Measurements from ENCODE around the gene GMNC.

GMNC gene

GRCh38 chr3:190865419-190865818 lies 2.9 kb upstream of the GMNC start:
- Mint-ChIP-seq H3K4me3 (no peak overlapping the region), H3K27me3 (peaks cover 37% of the 10 kb centered on the region), H3K36me3 (no peaks in the 10 kb centered on the region), H3K27ac (no peak overlapping the region), H3K4me1 (peaks cover 10% of the 10 kb centered on the region), H3K9me3 (no peaks in the 10 kb centered on the region)

- Mint-ChIP-seq H3K9me3 (no peaks in the 10 kb centered on the region), H3K27me3 (peaks cover 44% of the 10 kb centered on the region), H3K36me3 (no peaks in the 10 kb centered on the region), H3K27ac (no peak overlapping the region), H3K4me1 (peaks cover 10% of the 10 kb centered on the region), H3K4me3 (no peak overlapping the region)
Observed at GRCh38 chr3:190864002-190864401, 1.5 kb upstream of the GMNC start.

- Mint-ChIP-seq H3K9me3 (no peaks in the 10 kb centered on the region), H3K4me3 (no peak overlapping the region), H3K27me3 (peaks cover 45% of the 10 kb centered on the region), H3K36me3 (no peaks in the 10 kb centered on the region), H3K27ac (no peak overlapping the region), H3K4me1 (peaks cover 10% of the 10 kb centered on the region)
Observed at GRCh38 chr3:190863119-190863465, 598 bp upstream of the GMNC start.

- Mint-ChIP-seq H3K27ac (no peak overlapping the region), H3K4me1 (peaks cover 10% of the 10 kb centered on the region), H3K9me3 (no peaks in the 10 kb centered on the region), H3K27me3 (peaks cover 36% of the 10 kb centered on the region), H3K36me3 (no peaks in the 10 kb centered on the region), H3K4me3 (no peak overlapping the region)
Observed at GRCh38 chr3:190860521-190860920, 2.0 kb downstream of the GMNC start.

GRCh38 chr3:190855151-190855550 lies 7.3 kb downstream of the GMNC start:
- Mint-ChIP-seq H3K27ac (no peak overlapping the region), H3K4me3 (no peak overlapping the region), H3K36me3 (no peaks in the 10 kb centered on the region), H3K4me1 (no peaks in the 10 kb centered on the region), H3K27me3 (peaks cover 7% of the 10 kb centered on the region), H3K9me3 (peaks cover 7% of the 10 kb centered on the region)

GRCh38 chr3:190854062-190854461 lies 8.4 kb downstream of the GMNC start:
- Mint-ChIP-seq H3K27ac (no peak overlapping the region), H3K4me1 (no peaks in the 10 kb centered on the region), H3K9me3 (peaks cover 7% of the 10 kb centered on the region), H3K36me3 (no peaks in the 10 kb centered on the region), H3K4me3 (no peak overlapping the region), H3K27me3 (peaks cover 2% of the 10 kb centered on the region)

GRCh38 chr3:190853464-190853863 lies 9.0 kb downstream of the GMNC start:
- H3K27me3 Mint-ChIP-seq = no peaks in the 10 kb centered on the region
- H3K4me3 Mint-ChIP-seq = no peak overlapping the region
- H3K36me3 Mint-ChIP-seq = no peaks in the 10 kb centered on the region
- no peak overlapping the region for H3K27ac Mint-ChIP-seq
- H3K9me3 Mint-ChIP-seq = peaks cover 7% of the 10 kb centered on the region
- no peaks in the 10 kb centered on the region for H3K4me1 Mint-ChIP-seq

GRCh38 chr3:190849607-190850006 lies 12.9 kb downstream of the GMNC start:
- Mint-ChIP-seq H3K9me3 (peaks cover 2% of the 10 kb centered on the region), H3K27me3 (no peaks in the 10 kb centered on the region), H3K4me3 (no peak overlapping the region), H3K36me3 (no peaks in the 10 kb centered on the region), H3K4me1 (no peaks in the 10 kb centered on the region), H3K27ac (no peak overlapping the region)

GRCh38 chr3:190848870-190849269 lies 13.6 kb downstream of the GMNC start:
- Mint-ChIP-seq H3K4me3 (no peak overlapping the region), H3K27me3 (no peaks in the 10 kb centered on the region), H3K36me3 (no peaks in the 10 kb centered on the region), H3K4me1 (no peaks in the 10 kb centered on the region), H3K9me3 (no peaks in the 10 kb centered on the region), H3K27ac (no peak overlapping the region)

GRCh38 chr3:190847436-190847835 lies 15.1 kb downstream of the GMNC start:
- no peaks in the 10 kb centered on the region for H3K4me1 Mint-ChIP-seq
- H3K4me3 Mint-ChIP-seq = no peak overlapping the region
- H3K9me3 Mint-ChIP-seq = no peaks in the 10 kb centered on the region
- no peaks in the 10 kb centered on the region for H3K36me3 Mint-ChIP-seq
- no peaks in the 10 kb centered on the region for H3K27me3 Mint-ChIP-seq
- no peak overlapping the region for H3K27ac Mint-ChIP-seq

GRCh38 chr3:190840146-190840545 lies 22.3 kb downstream of the GMNC start:
- Mint-ChIP-seq H3K27ac (no peak overlapping the region), H3K9me3 (no peaks in the 10 kb centered on the region), H3K27me3 (no peaks in the 10 kb centered on the region), H3K4me1 (no peaks in the 10 kb centered on the region), H3K36me3 (no peaks in the 10 kb centered on the region), H3K4me3 (no peak overlapping the region)

GRCh38 chr3:190831225-190831624 lies 31.3 kb downstream of the GMNC start:
- H3K36me3 Mint-ChIP-seq = no peaks in the 10 kb centered on the region
- H3K27ac Mint-ChIP-seq = no peak overlapping the region
- no peaks in the 10 kb centered on the region for H3K27me3 Mint-ChIP-seq
- no peaks in the 10 kb centered on the region for H3K9me3 Mint-ChIP-seq
- no peak overlapping the region for H3K4me3 Mint-ChIP-seq
- H3K4me1 Mint-ChIP-seq = no peaks in the 10 kb centered on the region

GRCh38 chr3:190830031-190830430 lies 32.5 kb downstream of the GMNC start:
- no peaks in the 10 kb centered on the region for H3K27me3 Mint-ChIP-seq
- H3K4me1 Mint-ChIP-seq = no peaks in the 10 kb centered on the region
- H3K27ac Mint-ChIP-seq = no peak overlapping the region
- H3K36me3 Mint-ChIP-seq = no peaks in the 10 kb centered on the region
- no peak overlapping the region for H3K4me3 Mint-ChIP-seq
- no peaks in the 10 kb centered on the region for H3K9me3 Mint-ChIP-seq

GRCh38 chr3:190826018-190826417 lies 36.5 kb downstream of the GMNC start:
- no peak overlapping the region for H3K27ac Mint-ChIP-seq
- H3K36me3 Mint-ChIP-seq = no peaks in the 10 kb centered on the region
- peaks cover 2% of the 10 kb centered on the region for H3K27me3 Mint-ChIP-seq
- H3K9me3 Mint-ChIP-seq = no peaks in the 10 kb centered on the region
- H3K4me3 Mint-ChIP-seq = no peak overlapping the region
- no peaks in the 10 kb centered on the region for H3K4me1 Mint-ChIP-seq

- Mint-ChIP-seq H3K36me3 (no peaks in the 10 kb centered on the region), H3K4me1 (no peaks in the 10 kb centered on the region), H3K27me3 (peaks cover 2% of the 10 kb centered on the region), H3K4me3 (no peak overlapping the region), H3K27ac (no peak overlapping the region), H3K9me3 (no peaks in the 10 kb centered on the region)
Observed at GRCh38 chr3:190825386-190826016, 37.0 kb downstream of the GMNC start.

- Mint-ChIP-seq H3K4me3 (no peak overlapping the region), H3K4me1 (no peaks in the 10 kb centered on the region), H3K36me3 (no peaks in the 10 kb centered on the region), H3K9me3 (peaks cover 2% of the 10 kb centered on the region), H3K27me3 (no peaks in the 10 kb centered on the region), H3K27ac (no peak overlapping the region)
Observed at GRCh38 chr3:190811775-190812480, 50.6 kb downstream of the GMNC start.

- H3K4me3 Mint-ChIP-seq = no peak overlapping the region
- no peaks in the 10 kb centered on the region for H3K36me3 Mint-ChIP-seq
- no peaks in the 10 kb centered on the region for H3K4me1 Mint-ChIP-seq
- H3K27me3 Mint-ChIP-seq = no peaks in the 10 kb centered on the region
- no peaks in the 10 kb centered on the region for H3K9me3 Mint-ChIP-seq
- no peak overlapping the region for H3K27ac Mint-ChIP-seq
Observed at GRCh38 chr3:190810957-190811356, 51.5 kb downstream of the GMNC start.

Data from activated naive CD4-positive, alpha-beta T cell treated with anti-CD3 and anti-CD28 coated beads, Interleukin-2, amount 50 U/mL, for 24 hours (primary cell).